ENCODE results near the gene LDLRAD4. TPM values are rescaled to one million over a fixed set of nuclear protein-coding genes. Genes with fewer than 3 reads are reported as not detected.

Gene LDLRAD4
- total RNA-seq, 4 donors from 2014 or later: 23.9 to 38.3 (median 27.0) TPM

- TF ChIP-seq CTCF (IDR thresholded peaks at IDR 0.05): no peak
- no peak for ATAC-seq (ENCODE audit: low FRiP score)
- no peak for DNase-seq (ENCODE audit: low spot score)
Observed at GRCh38 chr18:13548106-13548819, 329.7 kb downstream of the LDLRAD4 start.

GRCh38 chr18:13548966-13549879 lies 330.7 kb downstream of the LDLRAD4 start:
- TF ChIP-seq CTCF (IDR thresholded peaks at IDR 0.05): no peak
- no peak for DNase-seq (ENCODE audit: low spot score)
- no peak for ATAC-seq (ENCODE audit: low FRiP score)

GRCh38 chr18:13549880-13550232 lies 331.3 kb downstream of the LDLRAD4 start:
- ATAC-seq (ENCODE audit: low FRiP score) (no peak), DNase-seq (ENCODE audit: low spot score) (no peak)
- no peak for TF ChIP-seq CTCF (IDR thresholded peaks at IDR 0.05)

- no peak for DNase-seq (ENCODE audit: low spot score)
- no peak for TF ChIP-seq CTCF (IDR thresholded peaks at IDR 0.05)
- ATAC-seq (ENCODE audit: low FRiP score): peak; percentile 33
Observed at GRCh38 chr18:13550418-13551304, 332.1 kb downstream of the LDLRAD4 start.

DNA sequence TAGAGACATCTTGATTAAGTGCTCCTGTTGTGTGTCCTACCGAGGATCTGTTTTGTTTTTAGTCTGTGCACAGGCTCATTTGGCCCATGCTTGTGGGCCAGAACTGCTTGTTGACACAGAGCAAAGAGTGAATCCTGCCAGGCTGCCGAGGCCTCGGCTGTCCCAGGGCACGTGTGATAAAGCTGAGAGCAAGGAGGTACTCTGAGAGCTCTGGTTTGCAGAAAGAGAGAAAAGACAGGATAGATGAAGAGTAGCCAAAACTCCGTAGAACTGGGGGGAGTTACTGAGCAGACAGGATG lies 332.7 kb downstream of the LDLRAD4 start:
- no peak for TF ChIP-seq CTCF (IDR thresholded peaks at IDR 0.05)
- DNase-seq (ENCODE audit: low spot score) (no peak), ATAC-seq (ENCODE audit: low FRiP score) (no peak)

DNA sequence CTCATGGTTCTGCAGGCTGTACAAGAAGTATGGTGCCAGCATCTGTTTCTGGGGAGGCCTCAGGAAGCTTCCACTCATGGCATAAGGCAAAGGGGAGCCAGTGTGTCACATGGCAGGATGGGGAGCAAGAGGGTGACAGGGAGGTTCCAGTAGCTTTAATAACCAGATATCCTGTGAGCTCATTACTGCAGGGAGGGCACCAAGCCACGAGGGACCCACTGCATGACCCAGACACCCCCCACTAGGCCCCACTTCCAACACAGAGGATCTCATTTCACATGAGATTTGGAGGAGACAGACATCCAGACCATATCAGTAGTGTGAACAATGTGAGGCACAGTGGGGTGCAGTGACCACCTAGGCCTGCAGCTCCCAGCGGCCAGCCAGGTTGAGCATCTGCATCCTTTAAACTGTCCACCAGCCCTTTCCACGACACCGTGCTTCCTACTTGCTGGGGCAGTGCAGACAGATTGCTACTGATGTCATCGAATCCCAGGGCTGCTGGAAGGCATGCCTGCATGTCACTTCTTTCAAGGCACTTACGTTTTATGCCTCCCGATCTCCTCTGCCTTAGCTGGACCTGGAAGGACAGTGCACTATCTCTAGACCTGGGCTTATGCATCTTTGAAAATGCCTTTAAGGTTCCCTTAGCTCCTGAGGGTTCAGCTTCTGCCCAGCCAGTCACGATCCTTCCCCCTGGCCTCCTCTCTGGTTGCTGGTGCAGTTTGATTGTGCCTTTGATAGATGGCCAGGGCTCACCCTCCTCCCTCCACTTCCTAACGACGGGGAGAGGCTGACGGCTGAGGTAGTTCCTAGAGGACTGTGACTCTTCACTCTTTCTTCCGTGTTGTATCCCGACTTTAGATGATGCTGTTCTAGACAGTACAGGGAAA lies 333.5 kb downstream of the LDLRAD4 start:
- DNase-seq (ENCODE audit: low spot score) (no peak), ATAC-seq (ENCODE audit: low FRiP score) (no peak)
- TF ChIP-seq CTCF (IDR thresholded peaks at IDR 0.05): no peak
